Ascending aorta (tissue), 2 donors: ENCODE measurements around the gene MPIG6B. TPM values are rescaled to one million over a fixed set of nuclear protein-coding genes. Genes with fewer than 3 reads are reported as not detected.
A peak's percentile ranks its signal among the peaks of the same experiment; 100 is the strongest.

Experiments used
- DNase-seq, 2 donors: peaks; one replicate each; pipeline ENCODE4 v3.0.0-alpha.2; 2019; ENCODE audit warnings: low spot score in 2 of 2
- H3K27ac ChIP-seq, 2 donors: fragments of 200-600 bp; sonication (generic); one replicate each; pipeline ENCODE4 v1.5.1; 2016 to 2017; ENCODE audit warnings: mild to moderate bottlenecking in 1 of 2
- H3K27me3 ChIP-seq: fragments of 200-600 bp; sonication (generic); one replicate; pipeline ENCODE4 v1.5.1; 2017
- H3K36me3 ChIP-seq, 2 donors: fragments of 200-600 bp; sonication (generic); one replicate each; pipeline ENCODE4 v1.5.1; 2016
- H3K4me1 ChIP-seq, 2 donors: fragments of 200-600 bp; sonication (generic); one replicate each; pipeline ENCODE4 v1.5.1; 2016 to 2017; ENCODE audit warnings: mild to moderate bottlenecking in 1 of 2
- H3K4me3 ChIP-seq, 2 donors: fragments of 200-600 bp; sonication (generic); one replicate each; pipeline ENCODE4 v1.5.1; 2016 to 2017; ENCODE audit warnings: mild to moderate bottlenecking in 1 of 2
- H3K9me3 ChIP-seq, 2 donors: fragments of 200-600 bp; sonication (generic); one replicate each; pipeline ENCODE4 v1.5.1; 2016
- intact Hi-C: fragments of 100-400 bp; cut with DNase I; formaldehyde crosslinking; loops from one replicate; pipeline ENCODE4 v1.15.1; 2023
- total RNA-seq: library from RNA; depleted of rRNA; stranded (reverse); fragments of >200 nt; gene quantifications from one replicate; pipeline ENCODE4 v1.1.0, GENCODE V29; 2016
- TF ChIP-seq, protein P1 (sequence below), 3 experiments: fragments of 200-600 bp in 2 of 3; fragments of 450-650 bp in 1 of 3; sonication (generic) in 2 of 3; IDR thresholded peaks; one replicate each; pipeline ENCODE4 v1.5.1; 2016 to 2019; ENCODE audit warnings: antibody characterized with exemption in 3 of 3, mild to moderate bottlenecking in 1 of 3, moderate library complexity in 1 of 3

Gene MPIG6B
- total RNA-seq, 1 donor from 2014 or later = not detected

DNA sequence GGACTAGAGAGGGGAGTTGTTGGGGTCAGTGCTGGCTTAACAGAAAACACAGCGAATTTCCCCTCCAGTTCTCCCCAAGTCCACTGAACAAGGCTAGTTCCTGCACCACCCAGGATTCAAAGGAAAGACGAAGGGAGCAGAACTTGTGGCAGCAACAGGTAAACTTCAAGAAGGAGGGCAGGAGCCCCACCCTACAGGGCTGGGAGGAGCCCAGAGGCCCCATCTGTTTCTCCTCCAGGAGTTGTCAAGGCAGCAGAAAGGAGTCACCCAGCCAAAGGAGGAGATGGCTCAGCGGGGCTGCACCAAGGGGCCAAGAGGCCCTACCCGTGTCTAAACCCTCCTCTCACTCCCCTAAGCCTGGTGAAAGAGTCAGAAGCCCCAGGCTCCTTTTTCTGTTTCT, 41.0 kb downstream of the MPIG6B start:
- no peak overlapping the region for H3K27ac ChIP-seq
- H3K36me3 ChIP-seq = no peaks in the 10 kb centered on the region
- H3K4me3 ChIP-seq = no peak overlapping the region
- no peaks in the 10 kb centered on the region for H3K9me3 ChIP-seq
- intact Hi-C loops = no loop called here
- H3K4me1 ChIP-seq = no peaks in the 10 kb centered on the region
- no peaks in the 10 kb centered on the region for H3K27me3 ChIP-seq
- DNase-seq = no peak
- TF ChIP-seq, protein P1, sequence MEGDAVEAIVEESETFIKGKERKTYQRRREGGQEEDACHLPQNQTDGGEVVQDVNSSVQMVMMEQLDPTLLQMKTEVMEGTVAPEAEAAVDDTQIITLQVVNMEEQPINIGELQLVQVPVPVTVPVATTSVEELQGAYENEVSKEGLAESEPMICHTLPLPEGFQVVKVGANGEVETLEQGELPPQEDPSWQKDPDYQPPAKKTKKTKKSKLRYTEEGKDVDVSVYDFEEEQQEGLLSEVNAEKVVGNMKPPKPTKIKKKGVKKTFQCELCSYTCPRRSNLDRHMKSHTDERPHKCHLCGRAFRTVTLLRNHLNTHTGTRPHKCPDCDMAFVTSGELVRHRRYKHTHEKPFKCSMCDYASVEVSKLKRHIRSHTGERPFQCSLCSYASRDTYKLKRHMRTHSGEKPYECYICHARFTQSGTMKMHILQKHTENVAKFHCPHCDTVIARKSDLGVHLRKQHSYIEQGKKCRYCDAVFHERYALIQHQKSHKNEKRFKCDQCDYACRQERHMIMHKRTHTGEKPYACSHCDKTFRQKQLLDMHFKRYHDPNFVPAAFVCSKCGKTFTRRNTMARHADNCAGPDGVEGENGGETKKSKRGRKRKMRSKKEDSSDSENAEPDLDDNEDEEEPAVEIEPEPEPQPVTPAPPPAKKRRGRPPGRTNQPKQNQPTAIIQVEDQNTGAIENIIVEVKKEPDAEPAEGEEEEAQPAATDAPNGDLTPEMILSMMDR (IDR thresholded peaks at IDR 0.05) = no peak

DNA sequence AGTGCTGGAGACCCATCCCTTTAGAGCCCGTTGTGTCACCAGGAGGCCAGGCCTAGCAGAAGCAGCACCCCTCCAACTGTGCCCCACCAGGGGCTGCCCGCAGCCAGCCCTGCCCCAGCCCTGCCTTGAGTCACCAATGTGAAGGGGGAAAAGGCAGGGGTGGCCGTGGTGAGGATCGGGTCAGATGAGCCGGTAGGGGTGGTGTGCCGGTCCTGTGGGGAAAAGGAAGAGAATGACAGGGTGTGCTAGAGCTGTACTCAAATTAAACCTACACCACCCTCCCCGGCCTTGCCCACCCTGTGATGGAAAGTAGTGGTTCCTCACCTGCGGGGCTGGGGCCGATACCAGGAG, 42.4 kb downstream of the MPIG6B start:
- H3K4me3 ChIP-seq = no peak overlapping the region
- H3K9me3 ChIP-seq = no peaks in the 10 kb centered on the region
- DNase-seq = no peak
- H3K36me3 ChIP-seq = no peaks in the 10 kb centered on the region
- H3K27me3 ChIP-seq = no peaks in the 10 kb centered on the region
- intact Hi-C loops = no loop called here
- H3K27ac ChIP-seq = no peak overlapping the region
- TF ChIP-seq, protein P1 (IDR thresholded peaks at IDR 0.05) = no peak
- H3K4me1 ChIP-seq = no peaks in the 10 kb centered on the region

GRCh38 chr6:31765910-31766794, 43.0 kb downstream of the MPIG6B start:
- no peak for DNase-seq
- TF ChIP-seq, protein P1 (IDR thresholded peaks at IDR 0.05) = no peak
- peak overlapping the region; percentile 0 to 45 for H3K4me3 ChIP-seq
- intact Hi-C loops = no loop called here
- H3K27me3 ChIP-seq = no peaks in the 10 kb centered on the region
- H3K36me3 ChIP-seq = no peaks in the 10 kb centered on the region
- no peaks in the 10 kb centered on the region for H3K4me1 ChIP-seq
- H3K27ac ChIP-seq = no peak overlapping the region
- no peaks in the 10 kb centered on the region for H3K9me3 ChIP-seq

- H3K36me3 ChIP-seq = no peaks in the 10 kb centered on the region
- H3K4me1 ChIP-seq = no peaks in the 10 kb centered on the region
- H3K4me3 ChIP-seq = no peak overlapping the region
- TF ChIP-seq, protein P1 (IDR thresholded peaks at IDR 0.05) = no peak
- no peaks in the 10 kb centered on the region for H3K9me3 ChIP-seq
- H3K27ac ChIP-seq = no peak overlapping the region
- DNase-seq = no peak
- H3K27me3 ChIP-seq = no peaks in the 10 kb centered on the region
- intact Hi-C loops = no loop called here
Observed at GRCh38 chr6:31767096-31767645, 44.0 kb downstream of the MPIG6B start.

DNA sequence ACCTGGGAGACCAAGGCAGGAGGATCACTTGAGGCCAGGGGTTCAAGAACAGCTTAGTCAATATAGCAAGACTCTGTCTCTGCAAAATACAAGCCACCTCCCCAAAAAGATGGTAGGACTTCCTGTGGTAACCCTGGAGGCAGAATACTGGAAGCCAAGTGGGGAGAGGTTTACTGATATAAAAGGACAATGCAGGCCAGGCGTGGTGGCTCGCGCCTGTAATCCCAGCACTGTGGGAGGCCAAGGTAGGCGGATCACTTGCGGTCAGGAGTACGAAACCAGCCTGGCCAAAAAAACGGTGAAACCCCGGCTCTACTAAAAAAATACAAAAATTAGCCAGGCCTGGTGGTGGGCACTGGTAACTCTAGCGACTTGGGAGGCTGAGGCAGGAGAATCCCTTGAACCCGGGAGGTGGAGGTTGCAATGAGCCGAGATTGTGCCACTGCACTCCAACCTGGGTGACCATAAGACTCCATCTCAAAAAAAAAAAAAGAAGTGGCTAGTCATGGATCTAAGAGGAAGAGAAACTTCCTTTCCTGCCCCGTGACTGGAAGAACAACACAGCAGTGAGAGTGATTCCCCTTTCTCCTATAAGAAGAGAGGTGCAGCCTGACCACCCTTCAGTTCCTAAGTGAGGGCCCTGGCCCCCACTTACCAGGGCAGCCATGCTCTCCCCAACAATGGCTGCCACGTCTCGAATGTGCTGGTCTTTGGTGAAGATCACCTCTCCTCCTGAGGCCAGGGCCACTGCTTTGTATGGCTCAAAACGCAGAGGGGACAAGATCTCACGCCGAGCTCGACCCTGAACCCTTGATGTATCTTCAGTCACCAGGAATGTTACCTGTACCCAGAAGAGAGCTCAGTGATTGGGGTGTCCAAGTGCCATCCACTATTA, 45.4 kb downstream of the MPIG6B start:
- Histone ChIP-seq H3K4me3 (no peak overlapping the region), H3K36me3 (no peaks in the 10 kb centered on the region), H3K9me3 (no peaks in the 10 kb centered on the region), H3K27me3 (no peaks in the 10 kb centered on the region), H3K4me1 (no peaks in the 10 kb centered on the region), H3K27ac (no peak overlapping the region)
- intact Hi-C loops = no loop called here
- TF ChIP-seq, protein P1 (IDR thresholded peaks at IDR 0.05) = no peak
- no peak for DNase-seq
